Skeletal muscle tissue (tissue), 5 donors: ENCODE measurements around the gene ZNF678. TPM values are rescaled to one million over a fixed set of nuclear protein-coding genes. Genes with fewer than 3 reads are reported as not detected.
A peak's percentile ranks its signal among the peaks of the same experiment; 100 is the strongest.

Source experiments
- H3K27ac ChIP-seq: one replicate; pipeline ENCODE4 v1.7.0; 2013; ENCODE audit warnings: mild to moderate bottlenecking, low read depth, low read length, inconsistent platforms
- H3K27me3 ChIP-seq, 3 donors: one replicate each; pipeline ENCODE4 v1.7.0; 2013; ENCODE audit warnings: low read length in 3 of 3; ENCODE audit not compliant: control insufficient read depth in 3 of 3, insufficient read depth in 3 of 3
- H3K36me3 ChIP-seq, 3 donors: one replicate each; pipeline ENCODE4 v1.7.0; 2013; ENCODE audit warnings: low read length in 3 of 3; ENCODE audit not compliant: control insufficient read depth in 3 of 3, insufficient read depth in 3 of 3
- H3K4me1 ChIP-seq, 3 donors: one replicate each; pipeline ENCODE4 v1.7.0; 2013; ENCODE audit warnings: low read length in 3 of 3, mild to moderate bottlenecking in 3 of 3; ENCODE audit not compliant: control insufficient read depth in 3 of 3, insufficient read depth in 3 of 3
- H3K4me3 ChIP-seq, 3 donors: one replicate each; pipeline ENCODE4 v1.7.0; 2013; ENCODE audit warnings: low read length in 3 of 3
- H3K9ac ChIP-seq, 3 donors: one replicate each; pipeline ENCODE4 v1.7.0; 2013; ENCODE audit warnings: low read length in 3 of 3, mild to moderate bottlenecking in 3 of 3, moderate library complexity in 2 of 3, low read depth in 1 of 3
- H3K9me3 ChIP-seq, 3 donors: one replicate each; pipeline ENCODE4 v1.7.0; 2013; ENCODE audit warnings: low read length in 3 of 3; ENCODE audit not compliant: control insufficient read depth in 3 of 3
- small RNA-seq: library from RNA; depleted of rRNA; stranded (forward); fragments of <200 nt; gene quantifications from one replicate; pipeline ENCODE3, GENCODE V24; 2014
- total RNA-seq: library from RNA; depleted of rRNA; stranded (reverse); fragments of >200 nt; gene quantifications from one replicate; pipeline ENCODE4 v1.2.3, GENCODE V29; 2014
- donor health status: Osteomylitis.

Gene ZNF678
- total RNA-seq, 1 donor from 2014 or later, result 17.7 TPM

DNA sequence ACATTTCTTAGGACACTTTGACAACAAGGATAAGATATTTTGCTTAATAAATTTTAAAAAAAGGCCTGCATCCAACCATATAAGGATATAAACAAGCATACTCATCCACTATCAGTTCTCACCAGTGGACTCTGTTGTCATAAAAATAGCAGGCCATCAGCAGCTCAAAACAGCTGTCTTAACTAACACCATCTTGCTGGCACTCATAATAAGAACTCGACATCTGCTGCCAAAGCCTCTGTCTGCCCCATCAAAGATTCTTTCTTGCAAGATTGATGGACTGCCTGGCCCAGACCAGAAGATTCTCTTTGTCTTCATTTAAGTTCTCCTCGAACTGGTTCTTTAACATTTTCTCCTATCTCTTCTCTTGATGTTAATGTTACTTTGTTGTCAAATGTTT lies 161.7 kb downstream of the ZNF678 start:
- H3K9ac ChIP-seq, result no peak overlapping the region
- no peak overlapping the region for H3K4me3 ChIP-seq
- H3K27me3 ChIP-seq, result peaks cover 0 to 3% (median 0%) of the 10 kb centered on the region in 3 donors
- H3K4me1 ChIP-seq, result peaks cover 9 to 20% (median 18%) of the 10 kb centered on the region in 3 donors
- H3K36me3 ChIP-seq, result no peaks in the 10 kb centered on the region
- H3K27ac ChIP-seq, result no peak overlapping the region
- peaks cover 3% of the 10 kb centered on the region in 3 donors for H3K9me3 ChIP-seq

DNA sequence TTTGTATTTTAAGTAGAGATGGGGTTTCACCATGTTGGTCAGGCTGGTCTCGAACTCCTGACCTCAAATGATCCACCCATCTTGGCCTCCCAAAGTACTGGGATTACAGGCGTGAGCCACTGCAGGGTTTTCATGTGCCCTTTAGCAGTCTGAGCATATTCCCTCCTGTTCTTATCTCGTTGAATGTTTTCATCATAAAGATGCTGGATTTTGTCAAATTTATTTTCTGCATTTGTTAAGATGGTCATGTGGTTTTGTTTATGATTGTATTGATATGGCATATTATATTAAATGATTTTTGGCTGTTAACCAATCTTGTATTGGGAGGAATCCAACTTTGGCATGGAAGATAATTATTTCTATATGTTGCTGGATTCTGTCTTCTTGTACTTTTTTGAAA lies 163.0 kb downstream of the ZNF678 start:
- Histone ChIP-seq H3K4me1 (peaks cover 9 to 27% (median 23%) of the 10 kb centered on the region in 3 donors), H3K27me3 (peaks cover 0 to 3% (median 0%) of the 10 kb centered on the region in 3 donors), H3K9ac (no peak overlapping the region), H3K27ac (no peak overlapping the region), H3K4me3 (no peak overlapping the region), H3K36me3 (peaks cover 0 to 4% (median 4%) of the 10 kb centered on the region in 3 donors), H3K9me3 (peaks cover 0 to 3% (median 0%) of the 10 kb centered on the region in 3 donors)

Small RNA genes within 50 kb of the gene (small RNA-seq; reads per million reads assigned to genes)
- 1.0 reads per million, percentile 78 among the genes with 10 or more reads in this experiment for gene RNA5SP77

Other genes starting within 250 kb of the ZNF678 start
- 44.4 TPM for gene CDC42BPA, start 245.1 kb upstream of the ZNF678 start, total RNA-seq
- gene JMJD4, start 171.7 kb downstream of the ZNF678 start, total RNA-seq, result 19.3 TPM
- 44.9 TPM for gene SNAP47, start 171.9 kb downstream of the ZNF678 start, total RNA-seq